HepG2 (cell line): ENCODE data around the gene CYP27A1. TPM values are rescaled to one million over a fixed set of nuclear protein-coding genes. Genes with fewer than 3 reads are reported as not detected.

Source experiments
- CHCHD3 ChIP-seq: sonication (generic); formaldehyde crosslinking; IDR thresholded peaks from 2 replicates; pipeline ENCODE4 v1.8.0; 2022; ENCODE audit warnings: mild to moderate bottlenecking, missing genetic modification reagents, moderate library complexity
- CREM ChIP-seq, 2 experiments: sonication (generic) in 1 of 2; formaldehyde crosslinking in 1 of 2; IDR thresholded peaks; 2 replicates each; pipeline versions ENCODE4 v1.4.0 to v1.6.1; 2016 to 2020; ENCODE audit warnings: antibody characterized with exemption in 1 of 2, mild to moderate bottlenecking in 1 of 2, missing genetic modification reagents in 1 of 2
- NR2F6 ChIP-seq, 2 experiments: IDR thresholded peaks; 2 replicates each; pipeline ENCODE4 v1.6.1; 2016; ENCODE audit warnings: antibody characterized with exemption in 1 of 2, mild to moderate bottlenecking in 1 of 2
- REL ChIP-seq: sonication (generic); formaldehyde crosslinking; conservative IDR thresholded peaks from 2 replicates; pipeline ENCODE4 v1.8.0; 2022; ENCODE audit warnings: mild to moderate bottlenecking, missing genetic modification reagents, moderate library complexity
- ZNF230 ChIP-seq: sonication (generic); formaldehyde crosslinking; IDR thresholded peaks from 2 replicates; pipeline ENCODE4 v1.4.0; 2020; ENCODE audit warnings: mild to moderate bottlenecking, missing genetic modification reagents
- ZNF350 ChIP-seq: sonication (generic); formaldehyde crosslinking; IDR thresholded peaks from 2 replicates; pipeline ENCODE4 v1.4.0; 2020; ENCODE audit warnings: mild to moderate bottlenecking, low read depth, missing genetic modification reagents, borderline replicate concordance
- ZSCAN31 ChIP-seq: sonication (generic); formaldehyde crosslinking; IDR thresholded peaks from 2 replicates; pipeline ENCODE4 v1.5.0; 2020; ENCODE audit warnings: low read depth, mild to moderate bottlenecking, missing genetic modification reagents
- polyA plus RNA-seq, 8 experiments: library from polyadenylated mRNA; depleted of rRNA in 3 of 8; stranded (reverse) in 7 of 8; unstranded in 1 of 8; fragments of >200 nt; fragmentation: Illumina TruSeq in 4 of 8; extraction: Trizol in 4 of 8; gene quantifications; 2 replicates each; pipeline versions ENCODE4 v1.2.1 to v1.2.3, GENCODE V29; 2011 to 2016; ENCODE audit warnings: low read depth in 4 of 8, missing spikeins in 1 of 8, mixed read lengths in 1 of 8; ENCODE audit not compliant: insufficient read depth in 1 of 8
- total RNA-seq, 5 experiments: library from RNA; depleted of rRNA; stranded (reverse); fragments of >200 nt; fragmentation: Illumina TruSeq; extraction: Trizol; gene quantifications; 2 replicates each; pipeline ENCODE4 v1.2.3, GENCODE V29; 2016; ENCODE audit warnings: low read depth in 1 of 5
- TF ChIP-seq, protein P1 (sequence below): IDR thresholded peaks from 2 replicates; pipeline ENCODE4 v1.4.0; 2020; ENCODE audit warnings: mild to moderate bottlenecking, missing genetic modification reagents
- TF ChIP-seq, protein P2 (sequence below): sonication (generic); formaldehyde crosslinking; IDR thresholded peaks from 2 replicates; pipeline ENCODE4 v1.5.1; 2020; ENCODE audit warnings: missing genetic modification reagents, mild to moderate bottlenecking, borderline replicate concordance
- TF ChIP-seq, protein P3 (sequence below): sonication (generic); formaldehyde crosslinking; IDR thresholded peaks from 2 replicates; pipeline ENCODE4 v1.4.0; 2020; ENCODE audit warnings: missing genetic modification reagents
- TF ChIP-seq, protein P4 (sequence below): sonication (generic); IDR thresholded peaks from 2 replicates; pipeline ENCODE4 v1.6.1; 2016; ENCODE audit warnings: low read depth, borderline replicate concordance
- TF ChIP-seq, protein P5 (sequence below): sonication (generic); formaldehyde crosslinking; IDR thresholded peaks from 2 replicates; pipeline ENCODE4 v1.4.0; 2020; ENCODE audit warnings: mild to moderate bottlenecking, missing genetic modification reagents

CYP27A1 gene
- total and polyA plus RNA-seq, 2 of the 13 experiments (the other 11 are each of a cell fraction or from before 2014, with no cell fraction given) = 157 to 266 TPM

DNA sequence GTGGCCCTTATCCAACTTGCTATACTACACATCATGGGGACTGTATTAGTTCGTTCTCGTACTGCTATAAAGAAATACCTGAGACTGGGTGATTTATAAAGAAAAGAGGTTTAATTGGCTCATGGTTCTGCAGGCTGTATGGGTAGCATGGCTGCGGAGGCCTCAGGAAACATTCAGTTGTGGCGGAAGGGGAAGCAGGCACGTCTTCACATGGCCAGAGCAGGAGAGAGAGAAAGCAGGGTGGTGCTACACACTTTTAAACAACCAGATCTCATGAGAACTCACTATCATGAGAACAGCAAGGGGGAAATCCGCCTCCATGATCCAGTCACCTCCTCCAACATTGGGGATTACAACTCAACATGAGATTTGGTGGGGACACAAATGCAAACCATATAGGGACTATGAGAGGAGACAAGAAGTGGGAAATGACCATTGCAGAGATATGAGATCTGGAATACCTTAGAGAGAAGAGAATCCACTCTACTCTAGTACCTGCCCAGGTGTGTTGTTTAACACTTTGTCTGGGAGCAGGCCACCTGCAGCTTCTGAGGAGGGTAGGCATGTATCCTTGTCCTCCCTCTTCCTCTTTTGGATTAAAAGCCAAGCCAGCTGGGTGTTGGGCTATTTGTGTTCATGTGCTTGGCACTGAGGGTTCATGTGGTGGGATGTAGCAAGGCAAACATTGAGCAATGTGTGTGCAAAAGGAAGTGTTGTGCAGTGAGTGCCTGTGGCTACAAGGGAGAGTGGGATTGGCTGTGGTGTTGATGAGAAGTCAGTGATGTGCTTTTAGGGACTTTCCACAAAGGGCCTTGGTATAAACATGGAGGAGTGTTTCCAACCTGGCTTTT lies 48.6 kb upstream of the CYP27A1 start (continued):
- TF ChIP-seq, protein P1, sequence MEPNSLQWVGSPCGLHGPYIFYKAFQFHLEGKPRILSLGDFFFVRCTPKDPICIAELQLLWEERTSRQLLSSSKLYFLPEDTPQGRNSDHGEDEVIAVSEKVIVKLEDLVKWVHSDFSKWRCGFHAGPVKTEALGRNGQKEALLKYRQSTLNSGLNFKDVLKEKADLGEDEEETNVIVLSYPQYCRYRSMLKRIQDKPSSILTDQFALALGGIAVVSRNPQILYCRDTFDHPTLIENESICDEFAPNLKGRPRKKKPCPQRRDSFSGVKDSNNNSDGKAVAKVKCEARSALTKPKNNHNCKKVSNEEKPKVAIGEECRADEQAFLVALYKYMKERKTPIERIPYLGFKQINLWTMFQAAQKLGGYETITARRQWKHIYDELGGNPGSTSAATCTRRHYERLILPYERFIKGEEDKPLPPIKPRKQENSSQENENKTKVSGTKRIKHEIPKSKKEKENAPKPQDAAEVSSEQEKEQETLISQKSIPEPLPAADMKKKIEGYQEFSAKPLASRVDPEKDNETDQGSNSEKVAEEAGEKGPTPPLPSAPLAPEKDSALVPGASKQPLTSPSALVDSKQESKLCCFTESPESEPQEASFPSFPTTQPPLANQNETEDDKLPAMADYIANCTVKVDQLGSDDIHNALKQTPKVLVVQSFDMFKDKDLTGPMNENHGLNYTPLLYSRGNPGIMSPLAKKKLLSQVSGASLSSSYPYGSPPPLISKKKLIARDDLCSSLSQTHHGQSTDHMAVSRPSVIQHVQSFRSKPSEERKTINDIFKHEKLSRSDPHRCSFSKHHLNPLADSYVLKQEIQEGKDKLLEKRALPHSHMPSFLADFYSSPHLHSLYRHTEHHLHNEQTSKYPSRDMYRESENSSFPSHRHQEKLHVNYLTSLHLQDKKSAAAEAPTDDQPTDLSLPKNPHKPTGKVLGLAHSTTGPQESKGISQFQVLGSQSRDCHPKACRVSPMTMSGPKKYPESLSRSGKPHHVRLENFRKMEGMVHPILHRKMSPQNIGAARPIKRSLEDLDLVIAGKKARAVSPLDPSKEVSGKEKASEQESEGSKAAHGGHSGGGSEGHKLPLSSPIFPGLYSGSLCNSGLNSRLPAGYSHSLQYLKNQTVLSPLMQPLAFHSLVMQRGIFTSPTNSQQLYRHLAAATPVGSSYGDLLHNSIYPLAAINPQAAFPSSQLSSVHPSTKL (CRISPR knock-in tag) = peak; percentile 97
- TF ChIP-seq CHCHD3 (no peak), ZNF350 (peak; percentile 83), REL (CRISPR knock-in tag) (no peak), ZSCAN31 (CRISPR knock-in tag) (no peak), ZNF230 (CRISPR knock-in tag) (no peak), CREM (IDR thresholded peaks at IDR 0.05) (no peak), CREM (CRISPR knock-in tag; IDR thresholded peaks at IDR 0.05) (no peak), NR2F6 (IDR thresholded peaks at IDR 0.05) (0 out of 2 replicates have a peak, but pooled peaks have one; percentile 34), NR2F6 (CRISPR knock-in tag; IDR thresholded peaks at IDR 0.05) (peak; percentile 91)
- TF ChIP-seq, protein P2, sequence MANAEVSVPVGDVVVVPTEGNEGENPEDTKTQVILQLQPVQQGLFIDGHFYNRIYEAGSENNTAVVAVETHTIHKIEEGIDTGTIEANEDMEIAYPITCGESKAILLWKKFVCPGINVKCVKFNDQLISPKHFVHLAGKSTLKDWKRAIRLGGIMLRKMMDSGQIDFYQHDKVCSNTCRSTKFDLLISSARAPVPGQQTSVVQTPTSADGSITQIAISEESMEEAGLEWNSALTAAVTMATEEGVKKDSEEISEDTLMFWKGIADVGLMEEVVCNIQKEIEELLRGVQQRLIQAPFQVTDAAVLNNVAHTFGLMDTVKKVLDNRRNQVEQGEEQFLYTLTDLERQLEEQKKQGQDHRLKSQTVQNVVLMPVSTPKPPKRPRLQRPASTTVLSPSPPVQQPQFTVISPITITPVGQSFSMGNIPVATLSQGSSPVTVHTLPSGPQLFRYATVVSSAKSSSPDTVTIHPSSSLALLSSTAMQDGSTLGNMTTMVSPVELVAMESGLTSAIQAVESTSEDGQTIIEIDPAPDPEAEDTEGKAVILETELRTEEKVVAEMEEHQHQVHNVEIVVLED (CRISPR knock-in tag) = peak; percentile 25; the same call in 1 of the 2 replicates
- TF ChIP-seq, protein P3, sequence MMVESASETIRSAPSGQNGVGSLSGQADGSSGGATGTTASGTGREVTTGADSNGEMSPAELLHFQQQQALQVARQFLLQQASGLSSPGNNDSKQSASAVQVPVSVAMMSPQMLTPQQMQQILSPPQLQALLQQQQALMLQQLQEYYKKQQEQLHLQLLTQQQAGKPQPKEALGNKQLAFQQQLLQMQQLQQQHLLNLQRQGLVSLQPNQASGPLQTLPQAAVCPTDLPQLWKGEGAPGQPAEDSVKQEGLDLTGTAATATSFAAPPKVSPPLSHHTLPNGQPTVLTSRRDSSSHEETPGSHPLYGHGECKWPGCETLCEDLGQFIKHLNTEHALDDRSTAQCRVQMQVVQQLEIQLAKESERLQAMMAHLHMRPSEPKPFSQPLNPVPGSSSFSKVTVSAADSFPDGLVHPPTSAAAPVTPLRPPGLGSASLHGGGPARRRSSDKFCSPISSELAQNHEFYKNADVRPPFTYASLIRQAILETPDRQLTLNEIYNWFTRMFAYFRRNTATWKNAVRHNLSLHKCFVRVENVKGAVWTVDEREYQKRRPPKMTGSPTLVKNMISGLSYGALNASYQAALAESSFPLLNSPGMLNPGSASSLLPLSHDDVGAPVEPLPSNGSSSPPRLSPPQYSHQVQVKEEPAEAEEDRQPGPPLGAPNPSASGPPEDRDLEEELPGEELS (CRISPR knock-in tag) = peak; percentile 87
- TF ChIP-seq, protein P4, sequence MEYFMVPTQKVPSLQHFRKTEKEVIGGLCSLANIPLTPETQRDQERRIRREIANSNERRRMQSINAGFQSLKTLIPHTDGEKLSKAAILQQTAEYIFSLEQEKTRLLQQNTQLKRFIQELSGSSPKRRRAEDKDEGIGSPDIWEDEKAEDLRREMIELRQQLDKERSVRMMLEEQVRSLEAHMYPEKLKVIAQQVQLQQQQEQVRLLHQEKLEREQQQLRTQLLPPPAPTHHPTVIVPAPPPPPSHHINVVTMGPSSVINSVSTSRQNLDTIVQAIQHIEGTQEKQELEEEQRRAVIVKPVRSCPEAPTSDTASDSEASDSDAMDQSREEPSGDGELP = peak; percentile 90
- TF ChIP-seq, protein P5, sequence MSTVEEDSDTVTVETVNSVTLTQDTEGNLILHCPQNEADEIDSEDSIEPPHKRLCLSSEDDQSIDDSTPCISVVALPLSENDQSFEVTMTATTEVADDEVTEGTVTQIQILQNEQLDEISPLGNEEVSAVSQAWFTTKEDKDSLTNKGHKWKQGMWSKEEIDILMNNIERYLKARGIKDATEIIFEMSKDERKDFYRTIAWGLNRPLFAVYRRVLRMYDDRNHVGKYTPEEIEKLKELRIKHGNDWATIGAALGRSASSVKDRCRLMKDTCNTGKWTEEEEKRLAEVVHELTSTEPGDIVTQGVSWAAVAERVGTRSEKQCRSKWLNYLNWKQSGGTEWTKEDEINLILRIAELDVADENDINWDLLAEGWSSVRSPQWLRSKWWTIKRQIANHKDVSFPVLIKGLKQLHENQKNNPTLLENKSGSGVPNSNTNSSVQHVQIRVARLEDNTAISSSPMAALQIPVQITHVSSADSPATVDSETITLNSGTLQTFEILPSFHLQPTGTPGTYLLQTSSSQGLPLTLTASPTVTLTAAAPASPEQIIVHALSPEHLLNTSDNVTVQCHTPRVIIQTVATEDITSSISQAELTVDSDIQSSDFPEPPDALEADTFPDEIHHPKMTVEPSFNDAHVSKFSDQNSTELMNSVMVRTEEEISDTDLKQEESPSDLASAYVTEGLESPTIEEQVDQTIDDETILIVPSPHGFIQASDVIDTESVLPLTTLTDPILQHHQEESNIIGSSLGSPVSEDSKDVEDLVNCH (CRISPR knock-in tag) = no peak
